Left ventricle myocardium superior (tissue), 1 donor: ENCODE measurements around the gene SNX33. TPM values are rescaled to one million over a fixed set of nuclear protein-coding genes. Genes with fewer than 3 reads are reported as not detected.
A peak's percentile ranks its signal among the peaks of the same experiment; 100 is the strongest.
"Not testable (repeated sequence)": the region's sequence is repeated elsewhere in the genome, so short reads cannot be mapped to it uniquely, and the experiment has no call there.

ENCODE experiments used
- ATAC-seq: fragments of 200-7000 bp; cut with Tn5 transposase; one replicate; pipeline ENCODE4 v1.9.1; 2020; ENCODE audit warnings: mild to moderate bottlenecking, moderate library complexity
- DNase-seq: peaks from one replicate; pipeline ENCODE4 v3.0.0-alpha.2; 2020
- intact Hi-C: fragments of 100-400 bp; cut with micrococcal nuclease; formaldehyde crosslinking; loops from one replicate; pipeline ENCODE4 v1.11.0; 2022
- total RNA-seq: library from RNA; stranded (reverse); fragmentation: NEBNext Ultra II Directional; extraction: Animal tissue kit (Norgen Biotek cat#: 25700); gene quantifications from one replicate; pipeline ENCODE4 v1.2.1, GENCODE V29; 2021
- donor health status: DM: no; HTN: yes; CAD: no; lungs with severe emphysema.

The SNX33 gene
- total RNA-seq, 1 donor from 2014 or later = 12.0 TPM

GRCh38 chr15:75676688-75677464, 29.2 kb downstream of the SNX33 start:
- ATAC-seq (no peak), DNase-seq (peak; percentile 69)
- intact Hi-C loops = no loop called here

GRCh38 chr15:75677465-75678323, 30.0 kb downstream of the SNX33 start:
- intact Hi-C loops = no loop called here
- ATAC-seq = no peak
- no peak for DNase-seq

- DNase-seq, ATAC-seq, intact Hi-C loops: not testable (repeated sequence)
Measured at GRCh38 chr15:75678324-75678690, 30.6 kb downstream of the SNX33 start.

- DNase-seq = no peak
- ATAC-seq = no peak
- intact Hi-C loops = no loop called here
Measured at GRCh38 chr15:75680007-75680789, 32.5 kb downstream of the SNX33 start.

- intact Hi-C loops = no loop called here
- ATAC-seq (no peak), DNase-seq (no peak)
Measured at GRCh38 chr15:75682181-75683135, 34.7 kb downstream of the SNX33 start.

GRCh38 chr15:75683646-75684312, 36.1 kb downstream of the SNX33 start:
- intact Hi-C loops = not testable (repeated sequence)
- DNase-seq (peak; percentile 85), ATAC-seq (peak; percentile 79)

GRCh38 chr15:75684648-75685047, 36.9 kb downstream of the SNX33 start:
- no peak for ATAC-seq
- no peak for DNase-seq
- intact Hi-C loops = no loop called here

GRCh38 chr15:75685195-75685594, 37.5 kb downstream of the SNX33 start:
- ATAC-seq = no peak
- DNase-seq = no peak
- intact Hi-C loops = no loop called here

GRCh38 chr15:75686212-75686642, 38.5 kb downstream of the SNX33 start:
- DNase-seq = peak; percentile 89
- intact Hi-C loops = not testable (repeated sequence)
- ATAC-seq = peak; percentile 79

- DNase-seq (no peak), ATAC-seq (no peak)
- intact Hi-C loops = no loop called here
Measured at GRCh38 chr15:75687486-75688277, 40.0 kb downstream of the SNX33 start.

- DNase-seq (no peak), ATAC-seq (no peak)
- intact Hi-C loops = no loop called here
Measured at GRCh38 chr15:75688278-75688557, 40.5 kb downstream of the SNX33 start.

- intact Hi-C loops = no loop called here
- ATAC-seq (no peak), DNase-seq (no peak)
Measured at GRCh38 chr15:75688831-75689230, 41.1 kb downstream of the SNX33 start.

- intact Hi-C loops, ATAC-seq, DNase-seq: not testable (repeated sequence)
Measured at GRCh38 chr15:75689429-75689828, 41.7 kb downstream of the SNX33 start.

GRCh38 chr15:75692311-75692710, 44.6 kb downstream of the SNX33 start:
- DNase-seq, intact Hi-C loops, ATAC-seq: not testable (repeated sequence)

GRCh38 chr15:75693028-75693427, 45.3 kb downstream of the SNX33 start:
- intact Hi-C loops, DNase-seq, ATAC-seq: not testable (repeated sequence)

- DNase-seq (no peak), ATAC-seq (no peak)
- intact Hi-C loops = no loop called here
Measured at GRCh38 chr15:75693501-75694240, 46.0 kb downstream of the SNX33 start.
